Hepatocyte (in vitro differentiated cells): ENCODE data around the gene KNCN.

ENCODE experiments used
- CTCF ChIP-seq: fragments of 200-600 bp; sonication (generic); IDR thresholded peaks from 2 replicates; pipeline ENCODE4 v1.5.1; 2016; ENCODE audit warnings: antibody characterized with exemption, mild to moderate bottlenecking; ENCODE audit not compliant: poor library complexity
- EZH2 ChIP-seq: fragments of 200-600 bp; sonication (generic); IDR thresholded peaks from 2 replicates; pipeline ENCODE4 v1.6.1; 2016; ENCODE audit warnings: antibody characterized with exemption, mild to moderate bottlenecking, borderline replicate concordance
- EZH2phosphoT487 ChIP-seq: fragments of 200-600 bp; sonication (generic); IDR thresholded peaks from one replicate; pipeline ENCODE4 v1.6.1; 2018; ENCODE audit warnings: antibody characterized with exemption, mild to moderate bottlenecking, low read depth, moderate library complexity; ENCODE audit not compliant: unreplicated experiment, severe bottlenecking

- no peak for TF ChIP-seq CTCF
- no peak for TF ChIP-seq EZH2
- TF ChIP-seq EZH2phosphoT487: no peak
These were observed 30.4 kb upstream of the KNCN start for GRCh38 chr1:46581681-46582455.
